Mucosa of descending colon (tissue), 3 donors: Measurements from ENCODE around the gene GNAO1. TPM values are rescaled to one million over a fixed set of nuclear protein-coding genes. Genes with fewer than 3 reads are reported as not detected.

Experiments used
- ATAC-seq: fragments of 200-7000 bp; cut with Tn5 transposase; one replicate; pipeline ENCODE4 v1.9.1; 2020; ENCODE audit warnings: mild to moderate bottlenecking, moderate library complexity
- DNase-seq, 3 donors: peaks; one replicate each; pipeline ENCODE4 v3.0.0-alpha.2; 2020
- H3K36me3 ChIP-seq: fragments of 200-600 bp; one replicate; pipeline ENCODE4 v1.8.0; 2021; ENCODE audit warnings: low read depth, mild to moderate bottlenecking
- H3K4me1 ChIP-seq: fragments of 200-600 bp; one replicate; pipeline ENCODE4 v1.8.0; 2021; ENCODE audit warnings: low read depth, mild to moderate bottlenecking
- H3K4me3 ChIP-seq: fragments of 200-600 bp; one replicate; pipeline ENCODE4 v1.8.0; 2021; ENCODE audit warnings: mild to moderate bottlenecking
- H3K9me3 ChIP-seq: fragments of 200-600 bp; one replicate; pipeline ENCODE4 v1.8.0; 2021; ENCODE audit warnings: mild to moderate bottlenecking
- CTCF ChIP-seq: fragments of 200-600 bp; IDR thresholded peaks from one replicate; pipeline ENCODE4 v1.8.0; 2022; ENCODE audit warnings: antibody characterized with exemption, mild to moderate bottlenecking
- intact Hi-C, 2 donors: fragments of 100-400 bp; cut with DNase I in 1 of 2; cut with micrococcal nuclease in 1 of 2; formaldehyde crosslinking; loops; one replicate each; pipeline versions ENCODE4 v1.11.0 to v1.11.1; 2022; cut with DNase I, micrococcal nuclease
- total RNA-seq, 3 donors: library from RNA; stranded (reverse); fragmentation: NEBNext Ultra II Directional in 2 of 3; extraction: Animal tissue kit (Norgen Biotek cat#: 25700) in 2 of 3; gene quantifications; one replicate each; pipeline versions ENCODE4 v1.2.1 to v1.2.4, GENCODE V29; 2021 to 2023
- donor health status: DM: no; HTN: no; CAD: no; lungs with moderate emphysema.
- donor health status: DM: no; HTN: no; CAD: no.
- donor health status: DM: no; HTN: yes; CAD: no.

Gene GNAO1
- total RNA-seq, 3 donors from 2014 or later, result 8.3 to 113 (median 9.8) TPM

DNA sequence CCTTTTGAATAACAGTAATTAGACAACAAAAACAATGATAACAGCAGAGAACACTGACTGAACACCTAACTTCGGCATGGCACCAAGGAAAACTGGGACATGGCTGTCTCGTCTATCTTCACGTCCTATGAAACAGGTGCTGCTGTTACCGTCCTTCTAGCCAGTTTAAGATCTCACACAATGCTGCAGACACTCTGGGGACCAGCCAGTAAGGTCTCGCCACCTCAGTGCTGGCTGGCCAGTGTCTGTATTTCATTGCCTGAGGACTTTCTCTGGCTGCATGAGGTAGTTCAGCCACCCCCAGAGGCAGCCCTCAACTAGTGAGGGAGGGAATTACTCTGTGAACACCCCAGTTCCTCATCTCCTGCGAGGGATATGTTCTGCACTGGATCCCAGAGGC is 176.5 kb downstream of the GNAO1 start:
- Histone ChIP-seq H3K4me1 (no peaks in the 10 kb centered on the region), H3K36me3 (no peaks in the 10 kb centered on the region), H3K4me3 (no peak overlapping the region), H3K9me3 (no peaks in the 10 kb centered on the region)
- no peak for TF ChIP-seq CTCF
- intact Hi-C loops, result no loop called here
- DNase-seq (no peak), ATAC-seq (no peak)

DNA sequence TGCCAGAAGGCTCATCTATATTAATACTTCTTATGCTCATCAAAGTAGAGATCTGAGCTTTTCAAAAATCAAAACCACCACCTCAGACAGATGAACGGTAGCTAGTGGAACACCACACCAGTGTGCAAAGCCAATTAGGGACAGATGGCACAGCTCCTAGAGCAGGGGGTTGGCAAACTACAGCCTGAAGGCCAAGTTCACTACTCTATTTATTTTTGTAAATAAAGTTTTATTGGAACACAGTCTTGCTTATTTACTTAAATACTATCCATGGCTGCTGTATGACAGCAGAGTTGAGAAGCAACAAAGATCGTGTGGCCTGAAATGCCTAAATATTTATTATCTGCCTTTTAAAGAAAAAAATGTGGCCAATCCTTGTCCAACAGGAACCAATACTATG is 177.3 kb downstream of the GNAO1 start:
- H3K9me3 ChIP-seq, result no peaks in the 10 kb centered on the region
- TF ChIP-seq CTCF, result no peak
- ATAC-seq (no peak), DNase-seq (no peak)
- H3K4me1 ChIP-seq, result no peaks in the 10 kb centered on the region
- intact Hi-C loops, result no loop called here
- H3K4me3 ChIP-seq, result no peak overlapping the region
- no peaks in the 10 kb centered on the region for H3K36me3 ChIP-seq

- no peak for TF ChIP-seq CTCF
- Histone ChIP-seq H3K4me1 (no peaks in the 10 kb centered on the region), H3K9me3 (no peaks in the 10 kb centered on the region), H3K4me3 (no peak overlapping the region), H3K36me3 (no peaks in the 10 kb centered on the region)
- no peak for ATAC-seq
- no peak for DNase-seq
- intact Hi-C loops, result no loop called here
Measured at GRCh38 chr16:56369202-56369601, 177.9 kb downstream of the GNAO1 start.

- TF ChIP-seq CTCF, result no peak
- DNase-seq, result no peak
- no peak for ATAC-seq
- Histone ChIP-seq H3K9me3 (no peaks in the 10 kb centered on the region), H3K4me3 (no peak overlapping the region), H3K4me1 (no peaks in the 10 kb centered on the region), H3K36me3 (no peaks in the 10 kb centered on the region)
- intact Hi-C loops, result no loop called here
Measured at GRCh38 chr16:56370185-56370874, 179.0 kb downstream of the GNAO1 start.

DNA sequence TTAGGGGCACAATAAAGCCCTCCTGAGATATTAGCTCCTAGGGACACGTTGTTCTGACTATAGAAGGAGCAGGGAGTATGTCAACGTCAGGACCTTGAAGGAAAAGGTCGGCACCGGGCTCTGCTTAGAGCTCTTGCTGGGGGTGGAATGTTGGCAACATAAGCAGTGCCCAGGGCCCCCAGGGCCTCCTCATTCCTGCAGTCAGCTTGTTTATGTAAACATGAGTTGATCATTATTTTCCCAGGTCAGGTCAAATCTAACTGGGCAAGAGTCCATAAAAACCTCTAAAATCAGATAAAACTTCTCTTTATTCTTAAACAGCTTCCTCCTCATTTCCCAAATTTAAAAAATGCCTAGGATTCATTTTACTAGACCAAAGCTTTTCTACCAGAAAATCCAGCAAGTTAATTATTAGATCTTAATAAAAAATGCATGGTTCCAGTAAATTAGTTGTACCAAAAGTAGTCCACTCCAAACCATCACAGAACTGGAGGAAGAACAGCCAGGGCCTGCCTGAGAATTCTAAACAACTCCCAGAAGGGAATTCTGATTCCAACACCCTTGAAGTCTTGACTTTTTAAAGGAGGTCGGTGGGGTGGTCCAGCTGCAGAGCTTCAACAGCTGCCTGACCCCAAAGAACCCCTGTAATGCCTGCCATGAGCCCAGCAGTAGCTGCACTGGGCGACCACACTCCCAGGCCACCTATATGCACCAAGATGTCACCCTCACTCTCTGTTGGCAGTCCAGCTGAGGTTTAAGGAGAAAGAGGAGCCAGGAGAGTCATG is 179.8 kb downstream of the GNAO1 start:
- Histone ChIP-seq H3K4me3 (no peak overlapping the region), H3K9me3 (no peaks in the 10 kb centered on the region), H3K4me1 (no peaks in the 10 kb centered on the region), H3K36me3 (no peaks in the 10 kb centered on the region)
- TF ChIP-seq CTCF, result no peak
- intact Hi-C loops, result no loop called here
- DNase-seq (no peak), ATAC-seq (no peak)
